Muscle layer of colon (tissue), 2 donors: Measurements from ENCODE around the gene CXCR1.
"Not testable (repeated sequence)": the region's sequence is repeated elsewhere in the genome, so short reads cannot be mapped to it uniquely, and the experiment has no call there.

Experiments used
- H3K27ac ChIP-seq: one replicate; pipeline ENCODE4 v1.7.0; 2013; ENCODE audit warnings: low read depth, mild to moderate bottlenecking, low read length, moderate library complexity
- H3K27me3 ChIP-seq, 2 donors: one replicate each; pipeline ENCODE4 v1.7.0; 2013; ENCODE audit warnings: low read length in 2 of 2, mild to moderate bottlenecking in 2 of 2; ENCODE audit not compliant: insufficient read depth in 2 of 2, control insufficient read depth in 1 of 2
- H3K36me3 ChIP-seq: one replicate; pipeline ENCODE4 v1.7.0; 2013; ENCODE audit warnings: mild to moderate bottlenecking, low read length; ENCODE audit not compliant: insufficient read depth
- H3K4me1 ChIP-seq: one replicate; pipeline ENCODE4 v1.7.0; 2013; ENCODE audit warnings: mild to moderate bottlenecking, low read length; ENCODE audit not compliant: insufficient read depth
- H3K4me3 ChIP-seq, 2 donors: one replicate each; pipeline ENCODE4 v1.7.0; 2013; ENCODE audit warnings: low read length in 2 of 2, low read depth in 1 of 2, mild to moderate bottlenecking in 1 of 2, moderate library complexity in 1 of 2
- H3K9ac ChIP-seq: one replicate; pipeline ENCODE4 v1.7.0; 2013; ENCODE audit warnings: low read length
- H3K9me3 ChIP-seq: one replicate; pipeline ENCODE4 v1.7.0; 2013; ENCODE audit warnings: mild to moderate bottlenecking, low read length
- donor health status: abdominal sarcoma.
- donor health status: Adenocarcinoma of cecum.

CXCR1 gene

GRCh38 chr2:218128781-218129457 is 37.8 kb downstream of the CXCR1 start:
- no peaks in the 10 kb centered on the region for H3K4me1 ChIP-seq
- H3K36me3 ChIP-seq, result no peaks in the 10 kb centered on the region
- no peak overlapping the region for H3K9ac ChIP-seq
- H3K9me3 ChIP-seq, result no peaks in the 10 kb centered on the region
- no peak overlapping the region for H3K27ac ChIP-seq
- H3K27me3 ChIP-seq, result no peaks in the 10 kb centered on the region
- no peak overlapping the region for H3K4me3 ChIP-seq

DNA sequence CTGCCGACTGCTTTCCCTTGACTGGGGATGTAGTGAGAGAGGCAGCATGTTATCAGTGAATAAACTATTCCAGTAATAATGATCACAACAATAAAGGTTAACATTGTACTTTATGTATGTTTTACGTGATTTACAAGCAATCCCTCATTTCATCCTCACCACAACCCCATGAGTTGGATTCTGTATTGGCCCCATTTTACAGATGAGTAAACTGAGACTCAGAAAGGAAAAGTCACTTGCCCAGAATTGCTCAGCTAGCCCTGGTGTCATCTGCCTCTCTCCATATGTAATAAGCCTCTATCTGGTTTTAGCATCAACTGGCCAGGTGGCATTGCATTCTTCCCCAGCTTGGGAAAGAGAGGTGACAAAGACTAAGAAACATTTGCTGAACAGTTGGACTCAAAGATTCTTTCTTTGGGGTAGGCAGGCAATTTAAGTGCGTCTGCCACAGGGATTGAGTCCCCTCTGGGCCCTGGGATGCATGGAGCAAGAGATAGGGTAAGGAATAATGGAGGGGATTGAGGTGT is 38.8 kb downstream of the CXCR1 start:
- no peak overlapping the region for H3K9ac ChIP-seq
- H3K36me3 ChIP-seq, result no peaks in the 10 kb centered on the region
- H3K27ac ChIP-seq, result no peak overlapping the region
- H3K4me3 ChIP-seq, result no peak overlapping the region
- H3K4me1 ChIP-seq, result no peaks in the 10 kb centered on the region
- no peaks in the 10 kb centered on the region for H3K9me3 ChIP-seq
- no peaks in the 10 kb centered on the region for H3K27me3 ChIP-seq

DNA sequence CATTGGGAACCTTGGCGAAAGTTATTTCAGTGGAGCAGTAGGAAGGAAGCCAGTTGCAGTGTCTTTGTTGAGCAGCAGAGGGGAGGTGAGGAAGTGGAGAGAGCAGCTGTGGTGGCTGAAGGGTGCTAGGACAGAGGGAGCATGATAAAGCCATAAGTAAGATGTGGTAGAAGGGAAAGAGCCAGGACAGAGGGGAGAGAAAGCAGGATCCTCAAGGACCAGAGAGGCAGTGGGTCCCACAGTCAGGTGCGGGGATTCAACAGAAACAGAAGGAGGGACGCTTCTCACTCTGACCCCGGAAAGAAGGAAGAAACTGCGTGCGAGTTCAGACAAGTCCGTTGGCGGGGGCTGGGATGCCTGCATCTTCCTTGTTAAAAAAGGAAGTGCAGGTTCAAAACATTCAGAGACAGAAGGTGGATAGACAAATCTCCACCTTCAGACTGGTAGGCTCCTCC is 41.1 kb downstream of the CXCR1 start, which contains the start of gene CXCR2:
Gene CXCR2, plus strand, starts transcription at position 403 of the 455 bp plus-strand sequence. CDS start 8,774 bp downstream, outside the sequence.
- no peaks in the 10 kb centered on the region for H3K9me3 ChIP-seq
- H3K36me3 ChIP-seq, result no peaks in the 10 kb centered on the region
- H3K27ac ChIP-seq, result no peak within 1 kb of the TSS
- H3K9ac ChIP-seq, result no peak within 1 kb of the TSS
- no peaks in the 10 kb centered on the region for H3K27me3 ChIP-seq
- H3K4me3 ChIP-seq, result no peak within 1 kb of the TSS
- H3K4me1 ChIP-seq, result no peaks in the 10 kb centered on the region

DNA sequence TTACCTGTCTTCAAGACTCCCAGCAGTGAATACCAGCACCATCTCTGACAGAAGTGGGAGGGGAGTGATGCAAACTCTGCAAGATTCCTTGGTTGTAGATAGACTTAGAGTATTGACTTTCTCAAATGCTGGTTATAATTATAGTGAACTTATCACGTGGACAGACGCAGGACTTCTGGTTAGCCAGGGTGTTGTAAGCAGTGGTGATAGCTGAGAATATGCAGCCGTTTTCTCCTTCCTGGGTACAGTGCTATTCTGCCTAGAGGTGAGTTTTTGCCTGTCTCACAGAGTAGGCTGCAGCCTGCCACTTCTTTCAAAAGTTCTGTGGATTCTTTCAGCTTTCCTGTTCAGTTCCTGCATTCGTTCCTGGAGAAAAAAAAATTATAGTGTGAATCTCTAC is 41.7 kb downstream of the CXCR1 start:
- Histone ChIP-seq H3K27ac (no peak overlapping the region), H3K4me3 (no peak overlapping the region), H3K9ac (no peak overlapping the region), H3K27me3 (no peaks in the 10 kb centered on the region), H3K36me3 (no peaks in the 10 kb centered on the region), H3K4me1 (no peaks in the 10 kb centered on the region), H3K9me3 (no peaks in the 10 kb centered on the region)

- Histone ChIP-seq H3K36me3 (no peaks in the 10 kb centered on the region), H3K27me3 (no peaks in the 10 kb centered on the region), H3K27ac (no peak overlapping the region), H3K4me1 (no peaks in the 10 kb centered on the region), H3K9me3 (no peaks in the 10 kb centered on the region), H3K9ac (no peak overlapping the region), H3K4me3 (no peak overlapping the region)
Observed at GRCh38 chr2:218123986-218124385, 42.8 kb downstream of the CXCR1 start.

GRCh38 chr2:218122286-218122685 is 44.5 kb downstream of the CXCR1 start:
- not testable (repeated sequence) for H3K9me3 ChIP-seq, H3K36me3 ChIP-seq, H3K27ac ChIP-seq, H3K9ac ChIP-seq, H3K27me3 ChIP-seq, H3K4me1 ChIP-seq, H3K4me3 ChIP-seq

DNA sequence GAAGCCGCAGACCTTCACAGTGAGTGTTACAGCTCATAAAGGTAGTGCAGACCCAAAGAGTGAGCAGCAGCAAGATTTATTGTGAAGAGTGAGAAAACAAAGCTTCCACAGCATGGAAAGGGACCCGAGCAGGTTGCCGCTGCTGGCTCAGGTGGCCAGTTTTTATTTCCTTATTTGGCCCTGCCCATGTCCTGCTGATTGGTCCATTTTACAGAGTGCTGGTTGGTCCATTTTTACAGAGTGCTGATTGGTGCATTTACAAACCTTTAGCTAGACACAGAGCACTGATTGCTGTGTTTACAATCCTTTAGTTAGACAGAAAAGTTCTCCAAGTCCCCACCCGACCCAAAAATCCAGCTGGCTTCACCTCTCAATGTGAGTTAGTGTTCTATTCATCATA is 45.0 kb downstream of the CXCR1 start:
- H3K9me3 ChIP-seq, H3K4me3 ChIP-seq, H3K9ac ChIP-seq, H3K4me1 ChIP-seq, H3K36me3 ChIP-seq, H3K27me3 ChIP-seq, H3K27ac ChIP-seq: not testable (repeated sequence)
